ENCODE results near the gene PTDSS2. TPM values are rescaled to one million over a fixed set of nuclear protein-coding genes. Genes with fewer than 3 reads are reported as not detected.

PTDSS2 gene
- total RNA-seq, 1 donor from 2014 or later, result 32.9 TPM

- peaks cover 21% of the 10 kb centered on the region for H3K4me1 ChIP-seq
- no peak for ATAC-seq
- no peak overlapping the region for H3K4me3 ChIP-seq
- H3K27me3 ChIP-seq (ENCODE audit: low read depth), result no peaks in the 10 kb centered on the region
- H3K27ac ChIP-seq, result no peak overlapping the region
- H3K9me3 ChIP-seq, result no peaks in the 10 kb centered on the region
- intact Hi-C loops (cut with DNase I), result no loop called here
- TF ChIP-seq CTCF (IDR thresholded peaks at IDR 0.05), result no peak
- DNase-seq, result no peak
- no peaks in the 10 kb centered on the region for H3K36me3 ChIP-seq
These were observed 22.2 kb downstream of the PTDSS2 start for GRCh38 chr11:472272-472671.

GRCh38 chr11:472816-473215 lies 22.7 kb downstream of the PTDSS2 start:
- intact Hi-C loops (cut with DNase I), result no loop called here
- no peak for TF ChIP-seq CTCF (IDR thresholded peaks at IDR 0.05)
- H3K27me3 ChIP-seq (ENCODE audit: low read depth), result no peaks in the 10 kb centered on the region
- peaks cover 21% of the 10 kb centered on the region for H3K4me1 ChIP-seq
- H3K36me3 ChIP-seq, result no peaks in the 10 kb centered on the region
- ATAC-seq, result no peak
- no peak for DNase-seq
- no peak overlapping the region for H3K27ac ChIP-seq
- no peak overlapping the region for H3K4me3 ChIP-seq
- H3K9me3 ChIP-seq, result no peaks in the 10 kb centered on the region

- Histone ChIP-seq H3K27me3 (ENCODE audit: low read depth) (no peaks in the 10 kb centered on the region), H3K36me3 (no peaks in the 10 kb centered on the region), H3K27ac (no peak overlapping the region), H3K4me1 (peaks cover 21% of the 10 kb centered on the region), H3K9me3 (no peaks in the 10 kb centered on the region), H3K4me3 (no peak overlapping the region)
- intact Hi-C loops (cut with DNase I), result no loop called here
- no peak for ATAC-seq
- DNase-seq, result no peak
- TF ChIP-seq CTCF (IDR thresholded peaks at IDR 0.05), result no peak
These were observed 23.3 kb downstream of the PTDSS2 start for GRCh38 chr11:473415-473814.

- Histone ChIP-seq H3K36me3 (no peaks in the 10 kb centered on the region), H3K27ac (no peak overlapping the region), H3K4me3 (no peak overlapping the region), H3K9me3 (no peaks in the 10 kb centered on the region), H3K27me3 (ENCODE audit: low read depth) (no peaks in the 10 kb centered on the region), H3K4me1 (peaks cover 21% of the 10 kb centered on the region)
- DNase-seq (no peak), ATAC-seq (no peak)
- TF ChIP-seq CTCF (IDR thresholded peaks at IDR 0.05), result no peak
- intact Hi-C loops (cut with DNase I), result no loop called here
These were observed 24.1 kb downstream of the PTDSS2 start for GRCh38 chr11:473962-474785.

GRCh38 chr11:474914-475506 lies 24.9 kb downstream of the PTDSS2 start:
- ATAC-seq (no peak), DNase-seq (no peak)
- Histone ChIP-seq H3K27me3 (ENCODE audit: low read depth) (no peaks in the 10 kb centered on the region), H3K36me3 (no peaks in the 10 kb centered on the region), H3K4me3 (no peak overlapping the region), H3K27ac (no peak overlapping the region), H3K4me1 (peaks cover 14% of the 10 kb centered on the region), H3K9me3 (no peaks in the 10 kb centered on the region)
- intact Hi-C loops (cut with DNase I), result no loop called here
- TF ChIP-seq CTCF (IDR thresholded peaks at IDR 0.05), result no peak

All from lower lobe of right lung (tissue), 2 donors.